CD4-positive, alpha-beta T cell treated with Interleukin-15 for 1 hour (primary cell): ENCODE results near the gene TMEM176A.

ENCODE experiments used
- DNase-seq: peaks from one replicate; pipeline ENCODE4 v3.0.0-alpha.2; 2020

The TMEM176A gene

DNA sequence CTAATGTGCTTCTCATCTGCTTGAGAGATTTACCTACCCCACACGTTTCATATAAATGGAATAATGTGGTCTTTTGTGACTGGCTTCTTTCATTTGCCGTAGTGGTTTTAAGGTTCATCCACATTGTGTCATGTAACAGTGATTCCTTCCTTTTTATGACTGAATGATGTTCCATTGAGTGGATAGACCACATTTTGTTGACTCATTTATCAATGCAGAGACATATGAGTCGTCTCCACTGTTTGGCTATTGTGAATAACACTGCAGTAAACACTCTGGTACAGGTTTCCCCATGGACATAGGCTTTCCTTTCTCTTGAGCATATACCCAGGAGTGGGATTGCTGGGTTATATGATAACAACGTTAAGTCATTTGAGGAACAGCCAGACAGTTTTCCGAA lies 49.7 kb downstream of the TMEM176A start:
- no peak for DNase-seq

DNA sequence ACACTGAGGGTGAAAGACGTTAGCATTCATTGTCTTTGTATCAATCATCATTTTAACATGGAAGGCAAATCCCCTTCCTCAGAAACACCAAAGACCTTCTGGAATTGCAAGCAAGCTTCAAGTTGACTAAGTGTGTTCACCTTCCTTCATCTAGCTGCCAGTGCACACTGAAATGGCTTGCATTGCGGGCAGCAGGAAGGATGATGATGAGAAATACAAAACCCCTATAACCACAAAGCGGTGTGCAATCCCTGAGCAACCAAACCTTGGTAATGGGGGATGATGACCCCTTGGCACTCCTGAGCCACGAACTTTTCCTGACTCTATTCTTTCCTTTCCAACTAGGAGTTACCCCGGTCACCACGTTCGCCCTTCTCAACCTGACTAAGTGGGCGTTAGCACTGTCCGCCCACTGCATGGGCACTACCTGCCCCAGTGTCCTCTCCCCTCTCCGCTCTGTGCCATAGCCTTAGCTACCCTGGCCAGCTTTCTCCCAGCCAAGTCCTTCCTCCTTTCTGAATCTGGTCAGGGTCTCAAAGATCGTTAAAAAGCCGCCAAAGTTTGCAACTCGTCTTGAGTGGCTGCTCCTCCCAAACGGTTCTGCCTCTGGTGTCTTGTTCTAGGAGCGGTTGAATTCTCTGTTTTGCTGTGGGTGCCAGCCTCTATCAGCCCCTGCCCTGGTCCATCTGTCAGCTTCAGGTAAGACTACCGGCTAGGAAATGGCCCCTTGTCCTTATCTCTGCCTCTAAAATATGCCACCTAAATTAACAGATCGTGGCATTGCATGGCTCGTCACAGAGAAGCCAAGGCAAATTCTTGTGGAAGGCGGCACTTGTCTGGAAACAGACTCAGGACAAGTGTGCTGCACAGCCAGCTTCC lies 51.2 kb downstream of the TMEM176A start:
- no peak for DNase-seq

DNA sequence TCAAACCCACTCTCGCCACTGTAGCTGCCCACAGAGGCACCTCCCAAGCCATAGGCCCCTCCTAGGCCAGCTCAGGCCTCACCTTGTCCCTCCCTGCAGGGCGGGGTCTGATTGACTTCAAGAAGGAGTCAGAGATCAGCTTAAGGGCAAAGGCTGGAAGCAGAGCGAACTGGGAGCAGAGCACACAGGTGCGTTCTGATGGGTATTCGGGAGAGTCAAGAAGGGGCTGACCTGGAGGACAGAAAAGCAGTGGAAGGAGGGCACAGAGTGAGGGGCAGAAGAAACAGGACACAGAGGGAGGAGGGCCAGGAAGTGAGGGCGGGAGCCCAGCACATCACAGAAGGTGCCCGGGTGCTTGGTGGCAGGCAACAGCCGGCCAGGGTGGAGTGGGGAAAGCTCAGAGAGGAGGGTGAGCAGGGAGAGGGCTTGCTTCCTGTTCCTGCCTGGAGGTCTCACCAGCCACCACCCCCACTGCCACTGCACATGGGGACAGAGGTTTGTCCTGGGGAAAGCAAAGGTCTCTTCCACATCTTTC lies 51.9 kb downstream of the TMEM176A start, which contains the start of gene AOC1:
AOC1 (plus strand) TSS at position 147 of the 535 bp plus-strand sequence. CDS start 3,954 bp downstream, outside the sequence.
- DNase-seq, result no peak

DNA sequence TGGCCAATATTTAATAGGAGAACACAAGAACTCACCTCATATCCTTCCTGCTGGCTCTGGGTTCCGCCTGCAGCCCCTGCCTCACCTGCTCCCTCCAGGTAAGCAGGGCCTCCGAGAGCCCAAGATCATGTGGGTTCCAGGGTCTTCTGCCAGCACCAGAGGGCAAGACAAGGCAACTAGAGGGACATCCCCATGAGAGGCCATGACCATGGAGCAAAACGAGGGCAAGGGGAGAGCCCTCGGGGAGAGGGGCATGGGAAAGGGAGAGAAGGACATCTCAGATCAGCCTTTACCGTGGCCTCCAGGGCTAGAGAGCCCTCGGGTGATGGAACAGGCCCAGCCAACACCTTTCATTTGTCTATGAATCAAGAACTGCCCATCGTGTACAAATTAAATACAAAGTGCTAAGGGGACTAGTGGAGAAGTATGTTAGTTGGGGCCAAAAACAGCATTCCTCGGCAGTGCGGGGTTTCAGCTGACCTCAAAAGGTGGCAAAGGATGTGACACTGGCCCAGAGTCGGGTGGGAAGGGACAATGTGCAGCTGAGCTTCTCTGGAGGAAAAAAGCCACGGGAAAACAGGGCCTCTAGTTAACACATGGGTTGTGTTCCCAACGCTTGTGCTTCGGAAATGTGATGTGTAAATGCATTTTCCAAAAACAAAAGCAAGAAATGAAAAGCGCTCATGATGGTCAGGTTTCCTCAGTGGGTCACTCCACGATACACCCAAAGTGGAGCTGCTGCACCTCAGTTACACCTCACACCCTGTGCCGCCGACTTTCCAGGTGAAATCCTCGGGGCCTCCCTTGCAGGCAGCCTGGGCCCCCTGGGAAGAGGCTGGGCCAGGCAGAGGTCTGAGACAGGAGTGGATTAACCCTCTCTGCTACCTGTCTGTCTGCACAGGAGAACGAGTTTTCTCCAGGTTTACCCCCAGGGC lies 53.8 kb downstream of the TMEM176A start:
- DNase-seq, result no peak
